ENCODE results near the gene OCIAD1.

DNA sequence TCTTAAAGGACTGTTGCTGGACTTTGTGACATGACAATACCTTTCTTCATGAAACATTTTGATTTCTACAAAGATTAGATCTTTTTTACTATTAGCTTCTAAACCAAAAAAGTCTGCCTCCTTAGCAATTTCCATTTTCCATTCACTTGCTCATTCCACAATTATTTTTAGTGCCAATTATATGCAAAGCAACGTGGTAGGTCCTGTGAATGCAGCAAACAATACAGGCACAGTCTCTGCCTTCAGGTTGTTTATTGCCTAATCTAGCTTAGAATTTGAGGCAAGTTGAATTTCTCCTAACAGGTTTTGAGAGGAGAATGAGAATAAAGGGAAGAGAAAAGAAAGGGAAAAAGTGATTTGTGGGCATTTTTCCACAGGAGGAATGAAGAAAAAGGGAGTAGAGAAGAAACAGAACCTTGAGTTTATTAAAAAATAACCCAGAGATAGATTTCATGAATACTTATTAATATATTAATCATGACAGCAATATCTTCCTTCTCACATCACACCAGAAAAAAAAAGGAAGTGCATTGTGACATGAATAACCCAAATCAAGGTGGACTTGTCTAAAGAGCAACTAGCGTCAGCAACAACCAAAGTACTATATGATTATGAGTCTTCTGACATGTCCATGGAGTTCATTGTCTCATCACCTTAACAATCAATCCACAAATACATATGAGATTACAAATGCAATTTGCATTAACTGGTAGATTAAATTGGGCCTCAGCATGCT lies 34.5 kb upstream of the OCIAD1 start:
- TF ChIP-seq, protein P1, sequence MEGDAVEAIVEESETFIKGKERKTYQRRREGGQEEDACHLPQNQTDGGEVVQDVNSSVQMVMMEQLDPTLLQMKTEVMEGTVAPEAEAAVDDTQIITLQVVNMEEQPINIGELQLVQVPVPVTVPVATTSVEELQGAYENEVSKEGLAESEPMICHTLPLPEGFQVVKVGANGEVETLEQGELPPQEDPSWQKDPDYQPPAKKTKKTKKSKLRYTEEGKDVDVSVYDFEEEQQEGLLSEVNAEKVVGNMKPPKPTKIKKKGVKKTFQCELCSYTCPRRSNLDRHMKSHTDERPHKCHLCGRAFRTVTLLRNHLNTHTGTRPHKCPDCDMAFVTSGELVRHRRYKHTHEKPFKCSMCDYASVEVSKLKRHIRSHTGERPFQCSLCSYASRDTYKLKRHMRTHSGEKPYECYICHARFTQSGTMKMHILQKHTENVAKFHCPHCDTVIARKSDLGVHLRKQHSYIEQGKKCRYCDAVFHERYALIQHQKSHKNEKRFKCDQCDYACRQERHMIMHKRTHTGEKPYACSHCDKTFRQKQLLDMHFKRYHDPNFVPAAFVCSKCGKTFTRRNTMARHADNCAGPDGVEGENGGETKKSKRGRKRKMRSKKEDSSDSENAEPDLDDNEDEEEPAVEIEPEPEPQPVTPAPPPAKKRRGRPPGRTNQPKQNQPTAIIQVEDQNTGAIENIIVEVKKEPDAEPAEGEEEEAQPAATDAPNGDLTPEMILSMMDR (IDR thresholded peaks at IDR 0.05): no peak
- no peak for TF ChIP-seq POLR2AphosphoS5 (IDR thresholded peaks at IDR 0.05)

Measured in breast epithelium (tissue), 3 donors.